AG08396 (cell line): ENCODE data around the gene PPP1R17.

Experiments used
- DNase-seq: peaks from one replicate; pipeline ENCODE4 v3.0.0; 2012; ENCODE audit warnings: low spot score, mixed read lengths

PPP1R17 gene

GRCh38 chr7:31687024-31687748 lies at the start of gene PPP1R17:
Gene PPP1R17, plus strand, starts transcription at chr7:31687215. Its CDS starts 5,227 bp downstream, at chr7:31692442.
- no peak for DNase-seq

- DNase-seq, result no peak
These were observed 46.6 kb upstream of the PPP1R17 start for GRCh38 chr7:31640381-31640780.

GRCh38 chr7:31642681-31643115 lies 44.3 kb upstream of the PPP1R17 start:
- no peak for DNase-seq

GRCh38 chr7:31646942-31647341 lies 40.1 kb upstream of the PPP1R17 start:
- DNase-seq, result no peak

DNA sequence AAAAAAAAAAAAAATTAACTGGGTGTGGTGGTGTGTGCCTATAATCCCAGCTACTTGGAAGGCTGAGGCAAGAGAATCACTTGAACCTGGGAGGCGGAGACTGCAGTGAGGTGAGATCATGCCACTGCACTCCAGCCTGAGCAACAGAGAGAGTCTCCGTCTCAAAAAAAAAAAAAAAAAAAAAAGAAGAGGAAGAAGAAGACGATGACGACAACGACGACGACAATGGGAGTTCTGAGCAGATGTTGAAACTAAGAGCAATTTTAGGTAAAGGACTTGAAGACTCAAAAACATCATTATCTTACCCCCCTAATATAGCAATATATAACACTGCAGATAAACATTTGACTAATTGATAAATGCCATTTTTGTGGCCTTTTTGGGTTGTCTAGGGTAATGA lies 39.5 kb upstream of the PPP1R17 start:
- no peak for DNase-seq

DNA sequence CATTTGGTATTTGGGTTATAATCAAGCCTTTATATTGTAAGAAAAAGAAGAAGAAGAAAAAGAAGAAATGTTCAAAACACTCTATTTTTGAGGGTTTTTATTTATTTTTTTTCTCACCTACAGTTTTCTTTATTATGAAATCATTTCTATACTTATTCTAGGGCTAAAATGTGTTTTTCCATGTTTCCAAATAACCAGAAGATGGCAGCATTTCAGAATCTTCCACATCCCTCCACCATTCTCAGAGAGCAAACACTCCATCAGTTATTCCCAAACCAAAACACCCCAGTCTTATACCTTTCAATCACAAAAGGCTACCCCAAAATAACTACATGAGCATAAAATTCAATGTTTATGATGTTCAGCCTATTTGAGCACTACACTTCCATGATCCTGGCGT lies 38.7 kb upstream of the PPP1R17 start:
- no peak for DNase-seq

DNA sequence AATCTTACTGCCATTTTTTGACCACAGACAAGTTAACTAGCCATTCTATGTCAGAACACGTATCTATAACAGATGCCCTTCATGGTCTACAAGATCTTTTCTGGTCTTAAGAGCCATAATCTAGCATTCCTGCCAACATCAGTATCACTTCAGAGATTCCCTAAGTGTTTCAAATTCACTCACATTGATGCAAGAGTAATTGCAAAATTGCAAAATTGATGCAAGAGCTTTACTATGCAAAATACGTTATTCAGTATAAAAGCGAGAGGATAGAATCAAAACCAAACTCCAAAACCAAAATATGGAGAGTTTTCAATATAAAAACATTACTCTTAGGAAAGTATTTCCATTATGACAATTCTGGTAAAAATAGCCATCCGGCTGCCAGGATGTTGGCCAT lies 38.1 kb upstream of the PPP1R17 start:
- DNase-seq, result no peak

GRCh38 chr7:31651234-31652062 lies 35.6 kb upstream of the PPP1R17 start:
- no peak for DNase-seq

- no peak for DNase-seq
These were observed 35.0 kb upstream of the PPP1R17 start for GRCh38 chr7:31652063-31652326.

DNA sequence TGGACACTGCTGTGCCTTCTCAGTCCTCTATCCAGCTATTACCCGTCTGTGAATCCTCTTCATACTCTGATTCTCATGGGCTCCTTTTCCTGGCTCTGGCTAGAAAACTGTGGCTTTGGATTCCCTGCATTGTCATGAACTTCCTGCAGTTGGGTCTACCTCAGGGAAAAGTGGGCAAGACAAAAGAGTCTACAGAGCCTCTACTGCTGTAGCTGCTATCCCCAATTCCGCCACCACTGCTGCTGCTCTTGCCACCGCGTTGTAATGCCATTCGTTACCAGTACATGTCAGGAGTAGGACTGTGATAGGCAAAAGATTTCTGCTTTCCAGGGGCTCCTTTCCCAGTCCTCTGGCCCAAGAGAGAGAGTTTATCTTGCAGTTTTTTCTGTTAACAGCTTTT lies 23.9 kb upstream of the PPP1R17 start:
- no peak for DNase-seq

- no peak for DNase-seq
These were observed 22.1 kb upstream of the PPP1R17 start for GRCh38 chr7:31664890-31665289.

DNA sequence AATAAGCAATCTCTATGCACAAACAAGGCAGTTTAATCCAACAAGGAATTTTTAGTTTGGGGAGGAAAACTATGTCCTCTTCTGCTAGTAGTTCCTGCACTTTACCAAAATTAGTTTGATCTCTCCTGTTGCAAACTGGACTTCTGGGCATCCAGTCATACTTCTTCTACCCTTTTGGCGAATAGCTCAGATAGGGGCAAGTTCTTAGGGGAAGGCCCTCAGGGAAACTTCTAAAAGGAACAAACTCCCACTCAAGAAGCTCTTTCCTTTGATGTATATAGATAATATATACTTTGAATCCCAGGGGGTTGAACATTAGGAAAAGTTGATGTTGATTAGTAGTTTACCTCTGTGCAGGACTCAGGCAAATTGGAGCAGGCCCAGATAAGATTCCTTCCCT lies 21.5 kb upstream of the PPP1R17 start:
- DNase-seq, result no peak

DNA sequence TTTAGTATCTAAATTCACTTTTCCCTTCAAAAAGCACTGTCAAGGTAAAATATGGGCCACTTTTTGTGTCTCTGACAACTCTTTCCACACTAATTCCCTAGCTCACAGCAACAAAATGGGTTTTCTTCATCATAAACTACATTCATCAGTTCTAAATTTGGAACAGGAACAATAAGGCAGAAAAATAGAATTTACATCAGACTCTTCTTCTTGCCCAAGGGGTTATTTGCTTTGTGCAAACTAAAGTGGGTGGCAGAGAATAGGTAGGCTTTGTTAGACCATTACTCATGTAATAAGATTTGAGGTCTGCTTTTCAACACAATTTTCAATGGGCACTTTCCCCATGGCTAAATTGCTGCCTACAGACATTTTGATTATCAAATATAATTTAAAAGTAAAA lies 17.6 kb upstream of the PPP1R17 start:
- DNase-seq, result no peak

DNA sequence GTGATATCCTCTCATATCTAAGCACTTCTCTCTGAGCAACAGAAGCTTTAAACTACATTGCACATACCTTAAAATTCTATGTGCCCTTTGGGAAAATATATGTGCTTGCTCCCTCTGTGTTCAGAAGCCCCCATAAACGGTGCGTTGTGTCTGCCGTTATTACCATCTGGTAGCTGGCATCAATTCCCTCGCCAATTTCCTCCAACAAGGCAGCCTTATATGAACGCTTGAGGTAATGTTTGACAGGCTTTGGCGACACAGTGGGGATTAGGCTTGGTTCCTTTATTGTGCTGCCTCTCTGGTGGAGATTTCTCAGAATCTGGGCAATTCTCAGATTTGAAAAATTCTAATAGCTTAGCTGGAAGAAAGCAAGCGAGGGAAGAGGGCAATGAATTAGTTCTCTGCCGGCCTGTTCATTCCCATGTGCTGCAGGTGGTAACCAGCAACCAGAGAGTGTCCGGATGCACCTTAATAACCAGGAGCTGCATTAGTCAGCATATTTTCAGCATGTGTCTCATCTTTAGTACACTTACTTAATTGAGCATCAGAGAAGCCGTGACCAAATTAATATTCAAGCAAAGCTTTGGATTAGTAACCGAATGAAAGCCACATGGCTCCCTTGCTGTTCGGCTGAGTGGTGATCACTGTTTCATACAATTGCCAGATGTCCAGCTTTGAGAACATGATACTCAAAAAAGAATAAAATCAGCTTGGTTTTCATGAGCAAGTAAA lies 7.3 kb upstream of the PPP1R17 start:
- DNase-seq, result no peak

DNA sequence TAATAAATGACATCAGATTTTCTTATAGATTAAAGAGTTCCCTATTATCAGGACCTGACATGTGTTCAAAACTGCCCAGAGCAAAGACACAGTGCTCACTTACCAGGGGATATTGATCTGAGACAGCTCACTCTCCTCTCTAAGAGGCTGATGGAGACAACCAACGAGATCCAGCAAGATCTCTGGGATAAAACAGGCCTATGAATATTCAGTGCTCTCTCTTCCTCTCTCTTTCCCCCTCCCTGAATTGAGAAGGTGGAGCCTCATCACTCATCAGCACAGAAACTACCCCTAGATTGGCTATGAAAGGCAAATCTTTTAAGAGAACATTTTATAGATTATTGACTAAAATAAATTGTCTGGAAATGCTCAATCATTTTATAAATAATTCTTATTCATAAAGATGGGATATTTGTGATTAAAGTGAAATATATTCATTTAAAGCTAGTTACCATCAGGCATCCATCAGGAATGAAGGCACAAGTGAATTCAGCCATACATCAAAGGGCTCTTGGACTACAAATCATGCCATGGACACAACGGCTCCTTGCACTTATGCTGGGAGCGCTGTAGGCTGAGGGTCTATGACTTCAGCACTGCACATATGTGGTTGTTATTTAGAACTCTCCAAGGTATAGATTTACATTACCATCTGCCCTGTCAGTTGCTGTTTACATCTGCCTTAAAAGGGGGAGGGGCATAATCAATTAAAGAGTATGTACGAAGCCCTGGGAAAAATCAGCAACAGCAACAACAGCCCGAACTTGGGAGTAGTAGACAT lies 3.4 kb upstream of the PPP1R17 start:
- no peak for DNase-seq

GRCh38 chr7:31688372-31688771 lies 1.4 kb downstream of the PPP1R17 start:
- DNase-seq, result no peak

DNA sequence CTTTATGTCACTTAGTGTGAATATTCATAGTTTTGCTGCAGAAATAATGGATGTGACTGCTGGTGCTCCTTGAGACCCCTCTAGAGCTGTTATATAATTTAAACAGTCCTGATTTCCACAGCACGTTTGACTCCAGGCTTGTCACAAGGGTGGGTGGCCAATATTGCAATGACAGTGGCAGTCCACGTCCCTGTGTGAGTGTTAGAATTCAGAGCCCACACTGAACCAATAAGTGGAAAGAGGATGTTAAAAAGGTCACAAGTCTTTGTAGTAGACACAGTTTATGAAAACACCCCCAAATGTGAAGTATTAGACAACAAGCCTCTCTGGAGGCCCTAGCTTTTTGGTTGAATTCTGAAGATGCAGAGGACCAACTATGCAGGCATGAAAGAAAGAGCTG lies 2.0 kb downstream of the PPP1R17 start:
- no peak for DNase-seq

- DNase-seq, result no peak
These were observed 3.9 kb downstream of the PPP1R17 start for GRCh38 chr7:31690935-31691334.

GRCh38 chr7:31692451-31692850 lies 5.4 kb downstream of the PPP1R17 start:
- no peak for DNase-seq

DNA sequence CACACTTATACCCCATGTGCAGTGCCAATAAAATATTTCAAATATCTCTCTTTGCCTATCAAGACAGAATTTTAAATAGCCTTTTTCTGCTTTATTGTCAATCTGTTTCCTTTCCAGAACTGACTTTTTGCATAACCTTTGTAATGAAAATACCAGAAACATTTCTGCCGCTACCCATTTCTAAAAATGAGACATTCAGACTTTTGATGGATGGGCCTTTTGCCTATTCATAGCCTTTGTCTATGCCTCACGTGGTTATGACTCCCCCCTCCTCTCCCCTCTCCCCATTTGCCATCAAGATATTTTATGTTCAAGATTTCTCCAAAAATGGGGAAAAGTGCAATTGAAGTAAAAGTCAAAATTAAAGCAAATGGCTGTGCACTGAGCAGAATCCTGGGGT lies 5.9 kb downstream of the PPP1R17 start:
- no peak for DNase-seq

DNA sequence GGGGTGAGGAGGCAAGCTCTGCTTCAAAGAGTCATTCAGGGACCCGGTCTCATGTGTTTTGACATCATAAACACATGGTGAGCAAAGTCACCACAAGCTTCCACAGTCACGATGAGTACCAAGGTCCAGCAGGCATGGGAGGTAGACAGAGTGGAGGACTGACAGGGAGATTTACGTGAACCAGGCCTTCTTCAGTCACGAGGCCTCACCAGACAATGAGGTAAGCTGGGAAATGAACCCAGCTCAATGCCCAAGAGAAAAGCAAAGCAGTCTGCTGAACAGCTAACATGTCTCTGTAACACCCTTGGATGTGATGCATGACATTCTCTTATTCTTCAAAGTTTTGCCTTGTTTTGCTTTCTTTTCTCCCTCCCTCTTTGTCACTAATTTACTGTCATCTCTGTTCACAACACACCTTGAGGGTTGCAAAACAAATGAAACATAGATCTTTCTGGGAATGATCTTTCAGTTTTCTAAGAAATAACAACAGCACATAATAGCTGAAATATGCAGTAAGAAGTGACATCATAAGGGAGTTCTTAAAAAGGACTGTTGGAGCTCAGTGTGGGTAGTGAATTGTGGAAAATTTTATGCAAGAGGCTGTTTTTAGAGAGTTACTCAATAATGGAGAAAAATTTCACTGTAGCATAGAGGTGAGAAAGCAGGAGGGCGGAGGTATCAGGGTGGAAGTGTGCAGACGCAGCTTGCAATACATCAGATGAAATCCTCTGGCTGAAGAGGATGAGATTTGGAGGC lies 9.0 kb downstream of the PPP1R17 start:
- DNase-seq, result no peak

DNA sequence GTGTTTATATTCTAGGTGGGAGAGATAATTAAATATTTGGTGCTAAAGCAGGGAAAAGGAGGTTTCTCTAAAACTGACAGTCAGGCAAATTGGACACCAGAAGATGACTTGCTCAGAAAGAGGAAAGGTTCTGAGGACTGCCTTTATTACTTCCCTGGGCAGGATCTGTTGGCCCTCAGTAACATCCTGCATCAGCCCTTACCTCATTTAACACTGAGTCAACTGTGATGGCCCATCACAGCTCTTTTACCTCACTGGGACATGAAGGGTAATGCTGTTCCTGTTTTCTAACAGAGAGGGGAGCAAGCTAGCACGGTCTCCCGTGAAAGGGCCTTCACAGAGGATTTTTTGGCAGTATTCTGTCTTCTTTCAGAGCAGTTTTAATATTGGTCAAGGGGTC lies 12.0 kb downstream of the PPP1R17 start:
- no peak for DNase-seq
